GM12891 (cell line): ENCODE results near the gene WWC2.
"Not testable (repeated sequence)": the region's sequence is repeated elsewhere in the genome, so short reads cannot be mapped to it uniquely, and the experiment has no call there.

Source experiments
- DNase-seq: peaks from one replicate; pipeline ENCODE4 v3.0.0; 2011; ENCODE audit warnings: low spot score; ENCODE audit not compliant: insufficient read length
- FAIRE-seq: peaks from 2 replicates; lab custom pipeline; 2011; peaks lifted over from hg19 to GRCh38; lab: Jason Lieb, UNC
- PAX5 ChIP-seq: IDR thresholded peaks from 2 replicates; pipeline ENCODE4 v1.6.1; 2011; ENCODE audit warnings: low read length, moderate library complexity, mild to moderate bottlenecking; ENCODE audit not compliant: insufficient read depth, severe bottlenecking
- POLR2A ChIP-seq: IDR thresholded peaks from 2 replicates; pipeline ENCODE4 v1.6.1; 2011; ENCODE audit warnings: low read depth, low read length, control low read depth
- POLR2AphosphoS5 ChIP-seq: IDR thresholded peaks from 2 replicates; pipeline ENCODE4 v1.6.1; 2011; ENCODE audit warnings: low read depth, low read length, control low read depth
- POU2F2 ChIP-seq: IDR thresholded peaks from 2 replicates; pipeline ENCODE4 v1.6.1; 2011; ENCODE audit warnings: low read depth, mild to moderate bottlenecking, control low read depth, low read length, moderate library complexity
- SPI1 ChIP-seq: IDR thresholded peaks from 2 replicates; pipeline ENCODE4 v1.6.1; 2011; ENCODE audit warnings: low read depth, low read length, control low read depth
- TAF1 ChIP-seq: IDR thresholded peaks from 2 replicates; pipeline ENCODE4 v1.6.1; 2011; ENCODE audit warnings: low read depth, low read length, control low read depth

Gene WWC2

DNA sequence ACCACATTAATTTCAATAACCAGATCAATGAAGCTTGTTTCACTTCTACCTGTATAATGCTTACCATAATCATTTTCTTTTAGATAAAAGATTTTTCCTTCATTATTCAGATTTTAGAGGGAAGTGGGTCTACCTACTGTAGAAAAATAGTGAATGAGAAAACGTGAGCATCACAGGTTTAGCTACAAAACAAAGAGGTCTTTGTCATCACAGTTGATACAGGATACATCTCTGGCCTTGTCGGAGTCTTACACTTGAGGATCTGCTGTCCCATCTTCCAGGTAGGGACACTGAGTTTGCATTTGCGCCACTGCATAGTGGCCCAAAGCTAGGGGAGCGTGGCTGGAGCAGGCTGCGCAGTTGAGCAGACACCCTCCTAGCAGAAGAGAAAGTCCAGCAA is 222.5 kb downstream of the WWC2 start:
- TF ChIP-seq POLR2A (no peak), TAF1 (no peak)
- DNase-seq, result no peak
- FAIRE-seq, result no peak

DNA sequence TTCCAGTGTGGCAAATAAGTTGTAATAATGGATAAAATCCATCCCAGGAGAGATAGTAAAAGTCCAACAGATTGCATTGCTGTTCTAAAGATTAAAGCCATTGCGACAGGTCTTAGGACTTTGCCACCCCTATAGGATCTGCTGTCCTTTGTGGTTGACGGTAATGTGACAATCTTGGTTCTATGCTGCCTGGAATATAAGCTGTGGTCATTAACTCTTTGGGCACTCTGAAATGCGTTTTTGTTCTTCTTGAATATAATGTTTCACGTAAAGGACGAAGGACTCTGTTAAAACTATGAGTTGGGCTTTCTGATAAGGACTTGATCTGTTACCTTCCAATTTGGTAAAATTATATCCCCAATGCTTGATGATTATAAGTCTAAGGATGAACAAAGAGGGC is 223.3 kb downstream of the WWC2 start, which contains the start of gene CLDN24:
Gene CLDN24 (minus strand): TSS at position 101 of the 400 bp plus-strand sequence. CDS start 0 bp downstream, at position 101.
- DNase-seq, result no peak
- no peak for TF ChIP-seq POLR2AphosphoS5
- TF ChIP-seq PAX5, result no peak
- TF ChIP-seq TAF1, result no peak
- no peak for TF ChIP-seq POU2F2
- TF ChIP-seq POLR2A, result no peak
- TF ChIP-seq SPI1, result no peak
- no peak for FAIRE-seq

DNA sequence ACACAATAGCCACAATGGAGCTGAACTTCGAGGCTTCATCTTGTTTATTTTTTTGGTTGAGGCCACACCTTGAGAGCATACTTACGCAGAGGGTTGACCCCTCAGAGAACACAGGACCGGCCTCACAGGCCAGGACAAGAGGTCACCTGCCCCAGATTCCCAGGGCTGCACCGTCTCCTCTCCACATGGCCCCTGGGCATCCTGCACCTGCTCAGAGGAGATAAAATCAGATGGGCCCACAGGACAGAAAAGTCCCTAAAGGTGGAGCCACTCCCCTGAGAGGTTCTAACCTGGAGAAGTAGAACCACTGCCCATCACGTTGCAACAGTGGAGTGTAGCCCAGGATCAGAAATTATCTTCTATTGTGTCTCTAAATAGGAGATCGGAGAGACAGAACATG is 224.2 kb downstream of the WWC2 start:
- DNase-seq (no peak), FAIRE-seq (no peak)
- TF ChIP-seq TAF1 (no peak), POU2F2 (no peak), POLR2AphosphoS5 (no peak), POLR2A (no peak), SPI1 (no peak), PAX5 (no peak)

DNA sequence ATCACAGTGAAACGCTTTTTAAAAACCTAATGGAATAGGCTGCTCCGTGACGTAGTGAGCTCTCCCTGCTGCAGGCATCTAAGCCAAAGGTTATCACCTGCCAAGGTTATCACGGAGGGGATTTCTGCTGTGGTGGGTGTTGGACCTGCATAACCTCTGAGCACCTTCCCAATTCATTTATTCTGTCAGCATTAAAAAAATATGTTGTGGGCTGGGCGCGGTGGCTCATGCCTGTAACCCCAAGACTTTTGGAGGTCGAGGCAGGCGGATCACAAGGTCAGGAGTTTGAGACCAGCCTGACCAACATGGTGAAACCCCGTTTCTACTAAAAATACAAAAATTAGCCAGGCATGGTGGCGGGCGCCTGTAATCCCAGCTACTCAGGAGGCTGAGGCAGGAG is 225.0 kb downstream of the WWC2 start:
- not testable (repeated sequence) for DNase-seq, FAIRE-seq

DNA sequence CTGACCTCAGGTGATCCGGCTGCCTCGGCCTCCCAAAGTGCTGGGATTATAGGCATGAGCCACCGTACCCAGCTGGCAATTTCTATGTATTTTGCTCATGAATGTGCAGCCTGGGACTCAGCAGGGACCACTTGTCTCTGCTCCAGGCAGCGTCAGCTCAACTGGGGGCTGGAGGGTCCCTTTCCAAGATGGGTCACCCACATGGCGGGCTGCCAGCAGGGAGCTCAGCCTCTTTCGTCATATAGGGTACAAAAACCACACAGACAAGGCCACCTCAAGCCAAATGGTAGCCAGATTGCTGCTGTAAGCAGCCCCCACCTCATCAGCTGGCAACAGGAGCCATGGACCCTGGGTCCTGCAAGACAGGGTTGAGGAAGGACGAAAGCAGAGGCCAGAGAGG is 225.6 kb downstream of the WWC2 start:
- DNase-seq (no peak), FAIRE-seq (no peak)
- TF ChIP-seq POLR2A, result no peak
- no peak for TF ChIP-seq POLR2AphosphoS5
- TF ChIP-seq PAX5, result no peak
- no peak for TF ChIP-seq SPI1
- no peak for TF ChIP-seq TAF1
- no peak for TF ChIP-seq POU2F2

DNA sequence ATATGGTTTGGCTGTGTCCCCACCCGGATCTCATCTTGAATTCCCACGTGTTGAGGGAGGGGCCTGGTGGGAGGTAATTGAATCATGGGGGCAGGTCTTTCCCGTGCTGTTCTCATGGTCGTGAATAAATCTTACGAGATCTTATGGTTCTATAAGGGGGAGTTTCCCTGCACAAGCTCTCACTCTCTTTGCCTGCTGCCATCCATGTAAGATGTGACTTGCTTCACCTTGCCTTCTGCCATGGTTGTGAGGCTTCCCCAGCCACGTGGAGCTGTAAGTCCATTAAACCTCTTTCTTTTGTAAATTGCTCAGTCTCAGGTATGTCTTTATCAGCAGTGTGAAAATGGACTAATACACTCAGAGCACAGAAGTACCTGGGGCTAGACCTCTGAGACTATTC is 227.3 kb downstream of the WWC2 start:
- not testable (repeated sequence) for FAIRE-seq, DNase-seq

DNA sequence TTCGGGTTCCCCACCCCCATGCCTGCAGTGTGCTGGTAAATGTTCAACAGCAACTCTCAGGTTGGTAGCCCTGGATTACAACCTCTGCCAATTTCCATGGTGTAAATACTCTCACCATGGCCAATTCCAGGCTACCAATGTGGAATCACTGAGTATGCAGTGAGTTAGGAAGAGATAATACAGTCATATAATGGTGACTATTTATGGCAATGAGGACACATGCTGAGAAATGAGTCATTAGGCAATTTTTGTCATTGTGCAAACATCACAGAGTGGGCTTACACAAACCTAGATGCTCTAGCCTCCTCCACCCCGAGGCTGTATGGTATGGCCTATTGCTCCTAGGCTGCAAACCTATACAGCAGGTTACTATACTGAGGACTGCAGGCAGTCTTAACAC is 227.8 kb downstream of the WWC2 start:
- DNase-seq (no peak), FAIRE-seq (no peak)
- TF ChIP-seq POLR2AphosphoS5 (no peak), PAX5 (no peak), SPI1 (no peak), TAF1 (no peak), POU2F2 (no peak), POLR2A (no peak)

DNA sequence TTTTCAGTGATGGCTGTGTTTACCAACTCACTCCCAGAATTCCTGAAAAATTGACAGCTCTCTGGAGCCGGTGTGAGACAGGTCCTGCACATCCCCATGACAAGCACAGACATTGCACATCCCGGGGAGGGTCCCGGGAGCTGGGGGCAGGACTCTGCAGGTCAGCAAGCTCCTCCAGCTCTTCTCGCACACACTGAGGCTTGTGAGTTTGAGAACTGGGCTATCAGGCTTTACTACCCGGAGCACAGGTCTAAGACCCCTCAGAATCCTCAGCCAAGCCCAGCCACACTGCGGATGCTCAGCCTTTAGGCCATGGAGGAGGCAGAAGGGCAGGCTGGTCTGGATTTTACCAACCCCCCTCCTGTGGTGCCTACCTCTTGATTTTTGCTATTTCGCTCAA is 228.8 kb downstream of the WWC2 start:
- TF ChIP-seq SPI1, result no peak
- TF ChIP-seq POLR2AphosphoS5, result no peak
- DNase-seq, result no peak
- FAIRE-seq, result no peak

DNA sequence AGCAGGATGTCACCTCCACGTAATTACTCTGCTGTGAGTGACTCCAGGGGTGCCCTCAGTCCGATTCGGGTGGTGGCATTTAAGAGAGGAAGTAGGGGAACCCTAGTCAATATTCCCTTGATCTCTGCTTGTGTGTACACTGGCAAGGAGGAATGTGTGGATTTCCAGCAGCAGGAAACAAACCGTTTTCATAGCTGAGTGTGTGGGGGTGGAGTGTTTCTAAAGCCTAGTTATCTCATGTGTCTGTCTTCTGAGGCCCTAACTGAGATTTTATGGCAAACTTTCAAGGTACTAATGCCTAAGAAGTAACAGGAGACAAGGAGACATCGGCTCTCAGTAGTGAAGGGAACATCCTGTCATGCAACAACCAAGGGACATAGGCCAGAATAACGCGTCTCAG is 229.8 kb downstream of the WWC2 start:
- DNase-seq (no peak), FAIRE-seq (no peak)
- TF ChIP-seq POU2F2 (no peak), POLR2AphosphoS5 (no peak), POLR2A (no peak), SPI1 (no peak), PAX5 (no peak), TAF1 (no peak)

DNA sequence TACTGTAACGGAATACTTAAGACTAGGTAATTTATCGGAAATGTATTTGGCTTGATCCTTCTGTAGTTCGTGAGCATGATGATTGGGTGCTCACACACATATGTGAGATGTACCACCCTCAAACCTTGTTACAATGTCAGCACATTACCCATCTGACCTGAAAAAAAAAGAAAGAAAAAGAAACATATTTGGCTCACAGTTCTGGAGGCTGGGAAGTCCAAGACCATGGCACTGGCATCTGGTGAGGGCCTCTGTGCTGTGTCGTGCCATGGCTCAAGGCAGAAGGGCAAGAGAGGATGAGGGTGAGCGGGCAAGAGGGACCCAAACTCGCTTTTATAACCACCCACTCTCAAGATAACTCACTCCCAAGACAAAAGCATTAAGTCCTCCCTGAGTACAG is 230.2 kb downstream of the WWC2 start:
- no peak for TF ChIP-seq POU2F2
- TF ChIP-seq TAF1, result no peak
- TF ChIP-seq POLR2A, result no peak
- no peak for TF ChIP-seq PAX5
- TF ChIP-seq POLR2AphosphoS5, result no peak
- DNase-seq (no peak), FAIRE-seq (no peak)
